HG03064 (cell line): ENCODE data around the gene HEPACAM2.

ENCODE experiments used
- ATAC-seq: cut with Tn5 transposase; IDR thresholded peaks from one replicate; pipeline ENCODE4 v1.9.1; 2021; ENCODE audit warnings: low read depth; ENCODE audit not compliant: unreplicated experiment

Gene HEPACAM2

GRCh38 chr7:93148727-93149126 is 77.5 kb downstream of the HEPACAM2 start:
- no peak for ATAC-seq

- peak; percentile 48 for ATAC-seq
Observed at GRCh38 chr7:93148144-93148543, 78.1 kb downstream of the HEPACAM2 start, which contains the start of gene SAMD9L. Gene SAMD9L (minus strand): TSS chr7:93148385. CDS start chr7:93135971, 12,414 bp downstream.

GRCh38 chr7:93147363-93147762 is 78.9 kb downstream of the HEPACAM2 start:
- peak; percentile 79 for ATAC-seq

- no peak for ATAC-seq
Observed at GRCh38 chr7:93146472-93147141, 79.7 kb downstream of the HEPACAM2 start.

GRCh38 chr7:93146036-93146435 is 80.2 kb downstream of the HEPACAM2 start:
- ATAC-seq: no peak

- no peak for ATAC-seq
Observed at GRCh38 chr7:93145354-93145753, 80.9 kb downstream of the HEPACAM2 start.

- ATAC-seq: no peak
Observed at GRCh38 chr7:93142127-93142526, 84.1 kb downstream of the HEPACAM2 start.

GRCh38 chr7:93140582-93141191 is 85.6 kb downstream of the HEPACAM2 start:
- no peak for ATAC-seq

- ATAC-seq: no peak
Observed at GRCh38 chr7:93138576-93138975, 87.7 kb downstream of the HEPACAM2 start.
